Hepatocyte (in vitro differentiated cells): ENCODE data around the gene RAB1A.

ENCODE experiments used
- EZH2 ChIP-seq: fragments of 200-600 bp; sonication (generic); IDR thresholded peaks from 2 replicates; pipeline ENCODE4 v1.6.1; 2016; ENCODE audit warnings: antibody characterized with exemption, mild to moderate bottlenecking, borderline replicate concordance
- TF ChIP-seq, protein P1 (sequence below): fragments of 200-600 bp; sonication (generic); IDR thresholded peaks from 2 replicates; pipeline ENCODE4 v1.5.1; 2016; ENCODE audit warnings: antibody characterized with exemption, mild to moderate bottlenecking; ENCODE audit not compliant: poor library complexity

DNA sequence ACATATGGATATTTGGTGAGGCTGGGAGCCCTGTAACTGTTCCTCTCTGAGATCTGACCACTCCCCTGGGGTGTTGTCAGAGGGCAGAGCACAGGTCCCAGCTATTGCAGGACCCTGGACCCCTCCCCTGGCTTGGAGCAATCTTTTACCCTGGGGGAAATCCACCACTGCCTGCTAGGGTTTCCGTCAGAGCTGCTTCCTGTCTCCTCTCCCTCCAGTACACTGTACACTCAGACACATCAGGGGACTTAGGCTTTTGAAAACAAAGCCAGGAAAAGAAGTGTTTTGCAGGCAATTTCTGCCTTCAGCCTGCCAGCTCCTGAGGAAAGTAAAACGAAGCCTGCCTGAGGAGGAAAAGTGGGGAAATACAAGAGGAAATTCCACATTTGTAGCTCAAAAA, 86.9 kb downstream of the RAB1A start:
- TF ChIP-seq, protein P1, sequence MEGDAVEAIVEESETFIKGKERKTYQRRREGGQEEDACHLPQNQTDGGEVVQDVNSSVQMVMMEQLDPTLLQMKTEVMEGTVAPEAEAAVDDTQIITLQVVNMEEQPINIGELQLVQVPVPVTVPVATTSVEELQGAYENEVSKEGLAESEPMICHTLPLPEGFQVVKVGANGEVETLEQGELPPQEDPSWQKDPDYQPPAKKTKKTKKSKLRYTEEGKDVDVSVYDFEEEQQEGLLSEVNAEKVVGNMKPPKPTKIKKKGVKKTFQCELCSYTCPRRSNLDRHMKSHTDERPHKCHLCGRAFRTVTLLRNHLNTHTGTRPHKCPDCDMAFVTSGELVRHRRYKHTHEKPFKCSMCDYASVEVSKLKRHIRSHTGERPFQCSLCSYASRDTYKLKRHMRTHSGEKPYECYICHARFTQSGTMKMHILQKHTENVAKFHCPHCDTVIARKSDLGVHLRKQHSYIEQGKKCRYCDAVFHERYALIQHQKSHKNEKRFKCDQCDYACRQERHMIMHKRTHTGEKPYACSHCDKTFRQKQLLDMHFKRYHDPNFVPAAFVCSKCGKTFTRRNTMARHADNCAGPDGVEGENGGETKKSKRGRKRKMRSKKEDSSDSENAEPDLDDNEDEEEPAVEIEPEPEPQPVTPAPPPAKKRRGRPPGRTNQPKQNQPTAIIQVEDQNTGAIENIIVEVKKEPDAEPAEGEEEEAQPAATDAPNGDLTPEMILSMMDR = no peak
- TF ChIP-seq EZH2 = no peak
